BJ (cell line): ENCODE data around the gene ARL6IP4. TPM values are rescaled to one million over a fixed set of nuclear protein-coding genes. Genes with fewer than 3 reads are reported as not detected.

Experiments
- CTCF ChIA-PET: fragments of 350-600 bp; formaldehyde crosslinking; extraction: SDS; loops from one replicate; lab custom pipeline; 2021; ENCODE audit warnings: antibody characterized with exemption, inconsistent platforms; lab: Yijun Ruan, JAX
- POLR2A ChIA-PET: fragments of 300-600 bp; sonication (Branson Sonifier 250); formaldehyde crosslinking; extraction: SDS; loops from one replicate; lab custom pipeline; 2021; ENCODE audit warnings: antibody characterized with exemption; lab: Charles Lee
- DNase-seq: peaks from one replicate; pipeline ENCODE4 v3.0.0-alpha.2; 2011; ENCODE audit warnings: low read depth
- H3K27me3 ChIP-seq: 2 replicates; pipeline ENCODE4 v1.6.0; 2011; ENCODE audit warnings: low read length; ENCODE audit not compliant: control insufficient read depth, insufficient read depth
- H3K36me3 ChIP-seq: 2 replicates; pipeline ENCODE4 v1.5.1; 2011; ENCODE audit warnings: low read length; ENCODE audit not compliant: control insufficient read depth, insufficient read depth
- H3K4me3 ChIP-seq: 2 replicates; pipeline ENCODE4 v1.5.1; 2011; ENCODE audit warnings: low read depth, mild to moderate bottlenecking, control low read depth, low read length
- CTCF ChIP-seq: IDR thresholded peaks from 2 replicates; pipeline ENCODE4 v1.5.1; 2011; ENCODE audit warnings: low read depth, mild to moderate bottlenecking, control low read depth, inconsistent platforms, low read length, moderate library complexity; ENCODE audit not compliant: insufficient read depth
- polyA minus RNA-seq: library from RNA; depleted of rRNA, polyadenylated mRNA; stranded (reverse); fragments of >200 nt; gene quantifications from 2 replicates; pipeline ENCODE4 v1.2.3, GENCODE V29; 2011; rRNA and poly(A)+ RNA removed
- polyA plus RNA-seq: library from polyadenylated mRNA; depleted of rRNA; stranded (reverse); fragments of >200 nt; gene quantifications from 2 replicates; pipeline ENCODE4 v1.2.3, GENCODE V29; 2011; rRNA removed

ARL6IP4 gene
- polyA plus RNA-seq: 166 and 190 TPM in 2 replicates
- polyA minus RNA-seq: 20.9 and 27.3 TPM in 2 replicates

GRCh38 chr12:122980183-122981035 is at the start of gene ARL6IP4:
Gene ARL6IP4 (plus strand): TSS chr12:122980681. CDS start chr12:122981140, 459 bp downstream.
- Histone ChIP-seq H3K36me3 (peaks cover 13% of the 10 kb centered on the region), H3K4me3 (peak within 1 kb of the TSS; percentile 91), H3K27me3 (no peaks in the 10 kb centered on the region)
- TF ChIP-seq CTCF: no peak
- POLR2A ChIA-PET: no interaction called here
- DNase-seq: no peak
- CTCF ChIA-PET: interaction anchor here (0.8 to 1.2 kb wide), 6 partner anchors 8 to 258 kb away, joined by 3 read pairs; no protein-coding TSS in a partner anchor

GRCh38 chr12:122932207-122932606 is 48.3 kb upstream of the ARL6IP4 start:
- no peak for DNase-seq
- ChIA-PET POLR2A (no interaction called here), CTCF (no interaction called here)
- no peak for TF ChIP-seq CTCF
- Histone ChIP-seq H3K4me3 (no peak overlapping the region), H3K27me3 (no peaks in the 10 kb centered on the region), H3K36me3 (no peaks in the 10 kb centered on the region; the same call in none of the 2 replicates)

- CTCF ChIA-PET: no interaction called here
- no peak overlapping the region for H3K4me3 ChIP-seq
- DNase-seq: no peak
- no peaks in the 10 kb centered on the region for H3K27me3 ChIP-seq
- TF ChIP-seq CTCF: no peak
- POLR2A ChIA-PET: no interaction called here
- H3K36me3 ChIP-seq: no peaks in the 10 kb centered on the region; the same call in none of the 2 replicates
Measured at GRCh38 chr12:122934722-122935121, 45.8 kb upstream of the ARL6IP4 start.

GRCh38 chr12:122935318-122935717 is 45.2 kb upstream of the ARL6IP4 start:
- CTCF ChIA-PET: interaction anchor here (0.6 kb wide), 1 partner anchor 75 kb away, joined by 3 read pairs; no protein-coding TSS in a partner anchor
- Histone ChIP-seq H3K4me3 (no peak overlapping the region), H3K36me3 (no peaks in the 10 kb centered on the region; the same call in none of the 2 replicates), H3K27me3 (no peaks in the 10 kb centered on the region)
- no peak for TF ChIP-seq CTCF
- no peak for DNase-seq
- POLR2A ChIA-PET: no interaction called here

GRCh38 chr12:122937622-122938091 is 42.8 kb upstream of the ARL6IP4 start:
- ChIA-PET CTCF (interaction anchor here (1.8 to 1.9 kb wide), 2 partner anchors 9 to 77 kb away, joined by 5 to 6 read pairs; no protein-coding TSS in a partner anchor), POLR2A (no interaction called here)
- DNase-seq: no peak
- H3K27me3 ChIP-seq: no peaks in the 10 kb centered on the region
- H3K4me3 ChIP-seq: no peak overlapping the region
- H3K36me3 ChIP-seq: no peaks in the 10 kb centered on the region; the same call in 1 of the 2 replicates
- no peak for TF ChIP-seq CTCF
